HepG2 (cell line): Measurements from ENCODE around the gene AQP5. TPM values are rescaled to one million over a fixed set of nuclear protein-coding genes. Genes with fewer than 3 reads are reported as not detected.

Experiments
- ATAC-seq: fragments of 200-7000 bp; cut with Tn5 transposase; 3 replicates; pipeline ENCODE4 v1.9.1; 2020; ENCODE audit warnings: mild to moderate bottlenecking, moderate library complexity
- BruUV-seq: library from RNA; stranded (reverse); fragments of 400-500 nt; replicated peaks from 2 replicates; lab custom pipeline; 2021; lab: Mats Ljungman, UMichigan
- CTCF ChIA-PET: fragments of 300-600 bp; formaldehyde crosslinking; extraction: SDS; loops from one replicate; lab custom pipeline; 2021; ENCODE audit warnings: low total read pairs, inconsistent platforms, low intra/inter-chr PET ratio; lab: Yijun Ruan, JAX
- POLR2A ChIA-PET: fragments of 350-600 bp; sonication (Branson Sonifier 250); formaldehyde crosslinking; loops from one replicate; lab custom pipeline; 2020; ENCODE audit warnings: antibody characterized with exemption, inconsistent platforms; lab: Yijun Ruan, JAX
- DNase-seq: peaks from one replicate; pipeline ENCODE4 v3.0.0-alpha.2; 2015; ENCODE audit warnings: low spot score
- FAIRE-seq: peaks from 3 replicates; lab custom pipeline; 2011; peaks lifted over from hg19 to GRCh38; lab: Jason Lieb, UNC
- H2AFZ ChIP-seq: one replicate; pipeline ENCODE4 v1.6.1; 2011; ENCODE audit warnings: low read length, inconsistent platforms
- H3K27ac ChIP-seq: fragments of 300-600 bp; 3 replicates; pipeline ENCODE4 v1.8.0; 2011; ENCODE audit warnings: mixed run types, mild to moderate bottlenecking, mixed read lengths, low read length, inconsistent platforms; ENCODE audit not compliant: insufficient read depth; ENCODE audit errors: extremely low read length
- H3K27me3 ChIP-seq, 2 experiments: fragments of 200-600 bp in 1 of 2; 2 replicates in 1 of 2; 3 replicates in 1 of 2; pipeline versions ENCODE4 v1.6.0 to v1.8.0; 2011; ENCODE audit warnings: low read length in 2 of 2, mild to moderate bottlenecking in 2 of 2, moderate library complexity in 2 of 2, inconsistent platforms in 1 of 2; ENCODE audit not compliant: insufficient read depth in 2 of 2, control insufficient read depth in 1 of 2
- H3K36me3 ChIP-seq, 2 experiments: fragments of 200-600 bp in 1 of 2; replicated peaks in 1 of 2; 2 replicates in 1 of 2; 3 replicates in 1 of 2; pipeline versions ENCODE4 v1.5.1 to v1.8.0; 2011; ENCODE audit warnings: low read length in 2 of 2, inconsistent platforms in 1 of 2; ENCODE audit not compliant: insufficient read depth in 2 of 2, control insufficient read depth in 1 of 2
- H3K4me1 ChIP-seq: 2 replicates; pipeline ENCODE4 v1.5.1; 2012; ENCODE audit warnings: low read length, inconsistent platforms; ENCODE audit not compliant: insufficient read depth
- H3K4me2 ChIP-seq: 2 replicates; pipeline ENCODE4 v1.6.0; 2011; ENCODE audit warnings: low read depth, low read length, inconsistent platforms
- H3K4me3 ChIP-seq, 3 experiments: fragments of 200-600 bp in 1 of 3; sonication (generic), shearing (Covaris generic) in 1 of 3; replicated peaks in 1 of 3; 2 replicates each; pipeline ENCODE4 v1.5.1; 2011 to 2016; ENCODE audit warnings: low read length in 3 of 3, inconsistent platforms in 2 of 3, low read depth in 2 of 3, mild to moderate bottlenecking in 2 of 3, control low read depth in 1 of 3, mixed read lengths in 1 of 3; ENCODE audit not compliant: insufficient read depth in 1 of 3
- H3K79me2 ChIP-seq: one replicate; pipeline ENCODE4 v1.6.1; 2011; ENCODE audit warnings: low read length, inconsistent platforms; ENCODE audit not compliant: insufficient read depth
- H3K9ac ChIP-seq: 2 replicates; pipeline ENCODE4 v1.6.0; 2011; ENCODE audit warnings: mild to moderate bottlenecking, low read depth, low read length, inconsistent platforms; ENCODE audit not compliant: insufficient read depth
- H3K9me3 ChIP-seq: 2 replicates; pipeline ENCODE4 v1.5.1; 2012; ENCODE audit warnings: mild to moderate bottlenecking, low read length
- H4K20me1 ChIP-seq: 2 replicates; pipeline ENCODE4 v1.6.0; 2011; ENCODE audit warnings: inconsistent platforms, mild to moderate bottlenecking, low read length, moderate library complexity; ENCODE audit not compliant: insufficient read depth
- ATF7-NPFF ChIP-seq: sonication (generic); formaldehyde crosslinking; IDR thresholded peaks from 2 replicates; pipeline ENCODE4 v1.8.1; 2023; ENCODE audit warnings: mild to moderate bottlenecking, low read depth, missing genetic modification reagents, moderate library complexity
- BCL6 ChIP-seq: IDR thresholded peaks from 2 replicates; pipeline ENCODE4 v1.6.1; 2016; ENCODE audit warnings: missing genetic modification reagents, missing compliant biosample characterization
- FOSL1 ChIP-seq: sonication (generic); formaldehyde crosslinking; IDR thresholded peaks from 2 replicates; pipeline ENCODE4 v1.9.0; 2021; ENCODE audit warnings: missing genetic modification reagents, borderline replicate concordance
- FOXO1 ChIP-seq: sonication (generic); formaldehyde crosslinking; IDR thresholded peaks from 2 replicates; pipeline ENCODE4 v1.4.0; 2020; ENCODE audit warnings: missing genetic modification reagents
- GLI4 ChIP-seq: sonication (generic); formaldehyde crosslinking; IDR thresholded peaks from 2 replicates; pipeline ENCODE4 v1.5.1; 2020; ENCODE audit warnings: missing genetic modification reagents, mild to moderate bottlenecking, moderate library complexity, borderline replicate concordance
- HDAC6 ChIP-seq: fragments of 200-600 bp; sonication (generic); IDR thresholded peaks from 2 replicates; pipeline ENCODE4 v1.7.0; 2017; ENCODE audit warnings: mild to moderate bottlenecking, antibody characterized with exemption, low read length, low read depth
- NFYB ChIP-seq: sonication (generic); formaldehyde crosslinking; IDR thresholded peaks from 2 replicates; pipeline ENCODE4 v1.4.0; 2020; ENCODE audit warnings: missing genetic modification reagents
- SMARCC2 ChIP-seq: fragments of 450-650 bp; IDR thresholded peaks from 2 replicates; pipeline ENCODE4 v1.6.1; 2017; ENCODE audit warnings: antibody characterized with exemption, mild to moderate bottlenecking
- SRY ChIP-seq: sonication (generic); formaldehyde crosslinking; IDR thresholded peaks from 2 replicates; pipeline ENCODE4 v1.8.0; 2022; ENCODE audit warnings: mild to moderate bottlenecking, missing genetic modification reagents
- ZBTB42 ChIP-seq: sonication (generic); formaldehyde crosslinking; IDR thresholded peaks from 2 replicates; pipeline ENCODE4 v1.5.0; 2020; ENCODE audit warnings: mild to moderate bottlenecking, missing genetic modification reagents
- ZNF557 ChIP-seq: sonication (generic); formaldehyde crosslinking; IDR thresholded peaks from 2 replicates; pipeline ENCODE4 v1.4.0; 2020; ENCODE audit warnings: missing genetic modification reagents
- ZNF709 ChIP-seq: sonication (generic); formaldehyde crosslinking; IDR thresholded peaks from 2 replicates; pipeline ENCODE4 v1.5.0; 2020; ENCODE audit warnings: mild to moderate bottlenecking, missing genetic modification reagents
- ZNF775 ChIP-seq: sonication (generic); formaldehyde crosslinking; IDR thresholded peaks from 2 replicates; pipeline ENCODE4 v1.4.0; 2020; ENCODE audit warnings: missing genetic modification reagents, mild to moderate bottlenecking, moderate library complexity, borderline replicate concordance
- WGBS: methylation state at CpG from one replicate; pipeline ENCODE4 v1.1.6; 2017; ENCODE audit warnings: low lambda C conversion rate; 5-methylcytosine and 5-hydroxymethylcytosine counted together
- in situ Hi-C: cut with HindIII; loops from 2 replicates; pipeline ENCODE4 v1.10.0; 2017; ENCODE audit warnings: low pct_unique_long_range_greater_than_20kb; ENCODE audit not compliant: extremely low pct_ligation_motif_present
- intact Hi-C: fragments of 100-400 bp; cut with micrococcal nuclease; formaldehyde crosslinking; loops from one replicate; pipeline ENCODE4 v1.10.0; 2022; ENCODE audit not compliant: unreplicated experiment
- polyA plus RNA-seq, 8 experiments: library from polyadenylated mRNA; depleted of rRNA in 3 of 8; stranded (reverse) in 7 of 8; unstranded in 1 of 8; fragments of >200 nt; fragmentation: Illumina TruSeq in 4 of 8; extraction: Trizol in 4 of 8; gene quantifications; 2 replicates each; pipeline versions ENCODE4 v1.2.1 to v1.2.3, GENCODE V29; 2011 to 2016; ENCODE audit warnings: low read depth in 4 of 8, missing spikeins in 1 of 8, mixed read lengths in 1 of 8; ENCODE audit not compliant: insufficient read depth in 1 of 8
- total RNA-seq, 5 experiments: library from RNA; depleted of rRNA; stranded (reverse); fragments of >200 nt; fragmentation: Illumina TruSeq; extraction: Trizol; gene quantifications; 2 replicates each; pipeline ENCODE4 v1.2.3, GENCODE V29; 2016; ENCODE audit warnings: low read depth in 1 of 5
- TF ChIP-seq, protein P1 (sequence below): sonication (generic); formaldehyde crosslinking; conservative IDR thresholded peaks from 2 replicates; pipeline ENCODE4 v1.4.0; 2020; ENCODE audit warnings: missing genetic modification reagents
- TF ChIP-seq, protein P2 (sequence below): sonication (generic); formaldehyde crosslinking; IDR thresholded peaks from 2 replicates; pipeline ENCODE4 v1.8.0; 2022; ENCODE audit warnings: mild to moderate bottlenecking, missing genetic modification reagents, borderline replicate concordance
- TF ChIP-seq, protein P3 (sequence below): sonication (generic); formaldehyde crosslinking; IDR thresholded peaks from 2 replicates; pipeline ENCODE4 v1.4.0; 2020; ENCODE audit warnings: missing genetic modification reagents
- TF ChIP-seq, protein P4 (sequence below): sonication (generic); formaldehyde crosslinking; IDR thresholded peaks from 2 replicates; pipeline ENCODE4 v1.5.0; 2020; ENCODE audit warnings: mild to moderate bottlenecking, missing genetic modification reagents, borderline replicate concordance

The AQP5 gene
- total and polyA plus RNA-seq, 2 of the 13 experiments (the other 11 are each of a cell fraction or from before 2014, with no cell fraction given), result not detected

DNA sequence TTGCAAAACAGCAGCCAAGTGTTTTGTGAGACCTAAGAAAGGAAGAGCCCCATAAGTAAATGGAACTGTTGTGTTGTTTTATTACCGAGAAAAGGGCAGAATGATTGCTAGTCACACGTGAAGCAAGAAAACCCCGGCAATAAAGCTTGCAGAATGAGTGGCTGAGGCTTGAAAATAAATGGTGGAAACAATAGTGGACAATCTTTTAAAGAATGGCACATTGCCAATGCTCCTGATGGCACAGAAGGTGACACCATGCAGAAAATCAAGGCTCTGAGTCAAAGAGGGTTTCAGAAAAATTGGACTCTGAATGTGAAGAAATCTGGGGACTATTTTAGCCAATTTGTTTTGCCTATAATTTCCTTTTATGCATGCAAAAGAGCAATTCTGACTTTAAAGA is 15.2 kb upstream of the AQP5 start (continued):
- TF ChIP-seq, protein P1, sequence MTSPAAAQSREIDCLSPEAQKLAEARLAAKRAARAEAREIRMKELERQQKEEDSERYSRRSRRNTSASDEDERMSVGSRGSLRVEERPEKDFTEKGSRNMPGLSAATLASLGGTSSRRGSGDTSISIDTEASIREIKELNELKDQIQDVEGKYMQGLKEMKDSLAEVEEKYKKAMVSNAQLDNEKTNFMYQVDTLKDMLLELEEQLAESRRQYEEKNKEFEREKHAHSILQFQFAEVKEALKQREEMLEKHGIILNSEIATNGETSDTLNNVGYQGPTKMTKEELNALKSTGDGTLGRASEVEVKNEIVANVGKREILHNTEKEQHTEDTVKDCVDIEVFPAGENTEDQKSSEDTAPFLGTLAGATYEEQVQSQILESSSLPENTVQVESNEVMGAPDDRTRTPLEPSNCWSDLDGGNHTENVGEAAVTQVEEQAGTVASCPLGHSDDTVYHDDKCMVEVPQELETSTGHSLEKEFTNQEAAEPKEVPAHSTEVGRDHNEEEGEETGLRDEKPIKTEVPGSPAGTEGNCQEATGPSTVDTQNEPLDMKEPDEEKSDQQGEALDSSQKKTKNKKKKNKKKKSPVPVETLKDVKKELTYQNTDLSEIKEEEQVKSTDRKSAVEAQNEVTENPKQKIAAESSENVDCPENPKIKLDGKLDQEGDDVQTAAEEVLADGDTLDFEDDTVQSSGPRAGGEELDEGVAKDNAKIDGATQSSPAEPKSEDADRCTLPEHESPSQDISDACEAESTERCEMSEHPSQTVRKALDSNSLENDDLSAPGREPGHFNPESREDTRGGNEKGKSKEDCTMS, result no peak
- TF ChIP-seq FOSL1 (CRISPR knock-in tag) (no peak), GLI4 (CRISPR knock-in tag) (no peak), ZNF709 (CRISPR knock-in tag) (no peak), ZBTB42 (CRISPR knock-in tag) (no peak)

DNA sequence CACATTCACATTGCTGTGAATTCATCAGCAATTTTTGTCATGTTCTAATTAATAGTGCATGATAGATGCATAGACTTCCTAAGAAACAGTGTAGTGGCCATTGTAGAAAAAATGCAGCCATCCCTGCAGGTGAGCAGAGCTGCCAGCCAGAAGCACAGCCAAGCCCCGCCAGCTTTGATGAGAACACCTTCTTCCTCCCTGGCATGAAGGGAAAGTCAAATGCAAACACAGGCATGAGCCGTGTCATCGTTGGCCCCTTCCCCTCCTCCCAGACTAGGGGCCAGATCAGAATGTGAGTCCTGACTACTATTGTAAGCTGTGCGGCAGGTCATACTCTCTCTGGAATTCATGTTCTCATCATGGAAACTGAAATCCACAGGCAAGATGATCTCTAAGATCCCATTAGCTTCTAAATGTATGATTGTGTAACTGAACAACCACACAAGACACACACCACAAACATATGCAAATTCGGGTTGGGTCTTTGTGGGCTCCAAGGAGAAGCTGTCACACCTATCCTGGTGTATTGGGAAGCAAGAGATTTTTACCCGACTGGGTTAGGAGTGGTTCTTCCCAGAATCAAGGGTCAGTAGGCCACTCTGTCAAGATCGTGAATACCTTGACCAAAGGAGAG is 14.0 kb upstream of the AQP5 start:
- ChIA-PET CTCF (no interaction called here), POLR2A (no interaction called here)
- H3K27ac ChIP-seq, result no peak overlapping the region
- H3K4me1 ChIP-seq, result peaks cover 22% of the 10 kb centered on the region
- no peak overlapping the region for H2AFZ ChIP-seq
- WGBS, result 24% methylated on average over 5 of the region's 7 CpGs
- H4K20me1 ChIP-seq, result no peaks in the 10 kb centered on the region
- H3K79me2 ChIP-seq, result no peaks in the 10 kb centered on the region
- no peak for FAIRE-seq
- no peak overlapping the region for H3K4me3 ChIP-seq
- intact Hi-C loops (loop anchor here (10.0 kb wide), 1 partner anchor 83 kb away; no protein-coding TSS in a partner anchor), in situ Hi-C loops (no loop called here)
- no peak for ATAC-seq
- no peaks in the 10 kb centered on the region for H3K9me3 ChIP-seq
- H3K9ac ChIP-seq, result no peak overlapping the region
- DNase-seq, result no peak
- peaks cover 8 to 13% of the 10 kb centered on the region in 2 experiments; a peak in 3 of 5 replicates for H3K27me3 ChIP-seq
- no TSS peak for BruUV-seq
- no peaks in the 10 kb centered on the region for H3K36me3 ChIP-seq
- H3K4me2 ChIP-seq, result no peak overlapping the region
- TF ChIP-seq ZNF775 (CRISPR knock-in tag) (no peak), HDAC6 (no peak), ZNF557 (CRISPR knock-in tag) (no peak), BCL6 (CRISPR knock-in tag) (no peak), SMARCC2 (no peak), NFYB (CRISPR knock-in tag) (no peak), FOXO1 (CRISPR knock-in tag) (no peak), SRY (no peak), ATF7-NPFF (CRISPR knock-in tag) (no peak)
- TF ChIP-seq, protein P2, sequence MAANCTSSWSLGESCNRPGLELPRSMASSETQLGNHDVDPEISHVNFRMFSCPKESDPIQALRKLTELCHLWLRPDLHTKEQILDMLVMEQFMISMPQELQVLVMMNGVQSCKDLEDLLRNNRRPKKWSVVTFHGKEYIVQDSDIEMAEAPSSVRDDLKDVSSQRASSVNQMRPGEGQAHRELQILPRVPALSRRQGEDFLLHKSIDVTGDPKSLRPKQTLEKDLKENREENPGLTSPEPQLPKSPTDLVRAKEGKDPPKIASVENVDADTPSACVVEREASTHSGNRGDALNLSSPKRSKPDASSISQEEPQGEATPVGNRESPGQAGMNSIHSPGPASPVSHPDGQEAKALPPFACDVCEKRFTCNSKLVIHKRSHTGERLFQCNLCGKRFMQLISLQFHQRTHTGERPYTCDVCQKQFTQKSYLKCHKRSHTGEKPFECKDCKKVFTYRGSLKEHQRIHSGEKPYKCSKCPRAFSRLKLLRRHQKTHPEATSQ (CRISPR knock-in tag), result no peak
- TF ChIP-seq, protein P3, sequence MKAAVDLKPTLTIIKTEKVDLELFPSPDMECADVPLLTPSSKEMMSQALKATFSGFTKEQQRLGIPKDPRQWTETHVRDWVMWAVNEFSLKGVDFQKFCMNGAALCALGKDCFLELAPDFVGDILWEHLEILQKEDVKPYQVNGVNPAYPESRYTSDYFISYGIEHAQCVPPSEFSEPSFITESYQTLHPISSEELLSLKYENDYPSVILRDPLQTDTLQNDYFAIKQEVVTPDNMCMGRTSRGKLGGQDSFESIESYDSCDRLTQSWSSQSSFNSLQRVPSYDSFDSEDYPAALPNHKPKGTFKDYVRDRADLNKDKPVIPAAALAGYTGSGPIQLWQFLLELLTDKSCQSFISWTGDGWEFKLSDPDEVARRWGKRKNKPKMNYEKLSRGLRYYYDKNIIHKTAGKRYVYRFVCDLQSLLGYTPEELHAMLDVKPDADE (CRISPR knock-in tag), result no peak
- TF ChIP-seq, protein P4, sequence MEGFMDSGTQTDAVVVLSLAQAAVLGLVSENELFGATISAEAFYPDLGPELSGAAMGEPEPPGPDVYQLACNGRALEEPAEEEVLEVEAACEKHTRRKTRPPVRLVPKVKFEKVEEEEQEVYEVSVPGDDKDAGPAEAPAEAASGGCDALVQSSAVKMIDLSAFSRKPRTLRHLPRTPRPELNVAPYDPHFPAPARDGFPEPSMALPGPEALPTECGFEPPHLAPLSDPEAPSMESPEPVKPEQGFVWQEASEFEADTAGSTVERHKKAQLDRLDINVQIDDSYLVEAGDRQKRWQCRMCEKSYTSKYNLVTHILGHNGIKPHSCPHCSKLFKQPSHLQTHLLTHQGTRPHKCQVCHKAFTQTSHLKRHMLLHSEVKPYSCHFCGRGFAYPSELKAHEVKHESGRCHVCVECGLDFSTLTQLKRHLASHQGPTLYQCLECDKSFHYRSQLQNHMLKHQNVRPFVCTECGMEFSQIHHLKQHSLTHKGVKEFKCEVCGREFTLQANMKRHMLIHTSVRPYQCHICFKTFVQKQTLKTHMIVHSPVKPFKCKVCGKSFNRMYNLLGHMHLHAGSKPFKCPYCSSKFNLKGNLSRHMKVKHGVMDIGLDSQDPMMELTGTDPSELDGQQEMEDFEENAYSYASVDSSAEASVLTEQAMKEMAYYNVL (CRISPR knock-in tag), result no peak
